ENCODE results near the gene CCL19.
"Not testable (repeated sequence)": the region's sequence is repeated elsewhere in the genome, so short reads cannot be mapped to it uniquely, and the experiment has no call there.

CCL19 gene

DNA sequence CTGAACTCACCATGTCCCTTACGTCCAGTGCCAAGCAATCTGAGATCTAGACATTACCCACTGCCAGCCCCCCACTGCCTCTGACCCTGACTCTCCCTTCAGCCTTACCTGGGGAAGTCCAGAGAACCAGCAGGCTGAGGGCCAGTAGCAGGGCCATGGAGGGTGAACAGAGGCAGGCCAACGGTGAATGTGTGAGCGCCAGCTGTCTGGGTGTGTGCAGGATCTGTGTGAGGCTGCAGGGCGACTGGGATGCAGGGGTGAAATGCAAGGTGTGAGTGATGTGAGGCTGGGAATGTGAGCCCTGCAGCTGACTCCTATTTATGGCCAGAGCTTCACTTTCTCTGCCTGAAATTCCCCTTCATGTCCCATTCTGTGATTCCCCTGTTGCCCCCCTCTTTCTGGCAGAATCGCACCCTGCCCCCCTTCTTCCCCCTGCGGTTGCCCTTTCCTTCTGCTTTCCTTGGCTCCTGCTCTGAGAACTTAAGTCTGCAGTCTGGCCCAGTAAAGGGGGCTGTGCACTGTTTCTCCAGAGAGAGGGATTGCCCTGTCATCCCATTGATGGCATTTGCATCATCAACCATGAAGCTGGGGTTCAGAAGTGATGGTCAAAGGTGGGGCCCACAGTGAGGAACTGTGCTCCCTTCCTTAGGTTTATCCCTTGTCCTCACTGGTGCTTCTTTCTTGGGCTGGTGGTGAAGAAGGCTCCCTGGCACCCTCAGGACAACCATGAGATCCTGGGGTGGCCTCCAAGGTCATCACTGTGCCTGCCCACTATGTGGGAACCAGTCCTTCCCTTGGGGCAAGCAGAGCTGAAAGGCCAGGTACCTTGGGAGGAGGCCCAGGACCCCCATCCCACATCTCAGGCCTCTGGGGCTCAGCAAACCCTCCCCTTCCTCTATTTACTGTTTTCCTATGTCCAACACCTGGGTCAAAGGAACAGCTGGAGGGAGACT is at the start of gene CCL19:
Gene CCL19, minus strand, starts transcription at position 294 of the 953 bp plus-strand sequence. Its CDS starts 137 bp downstream, at position 157.
- no peak for DNase-seq

DNA sequence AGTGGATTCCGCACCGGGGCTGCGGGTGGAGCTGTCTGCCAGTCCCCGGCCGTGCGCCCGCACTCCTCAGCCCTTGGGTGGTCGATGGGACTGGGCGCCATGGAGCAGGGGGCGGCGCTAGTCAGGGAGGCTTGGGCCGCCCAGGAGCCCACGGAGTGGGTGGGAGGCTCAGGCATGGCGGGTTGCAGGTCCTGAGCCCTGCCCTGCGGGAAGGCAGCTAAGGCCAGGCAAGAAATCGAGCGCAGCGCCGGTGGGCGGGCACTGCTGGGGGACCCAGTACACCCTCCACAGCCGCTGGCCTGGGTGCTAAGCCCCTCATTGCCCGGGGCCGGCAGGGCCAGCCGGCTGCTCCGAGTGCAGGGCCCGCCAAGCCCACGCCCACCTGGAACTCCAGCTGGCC is 49.1 kb upstream of the CCL19 start:
- DNase-seq: not testable (repeated sequence)

- no peak for DNase-seq
Measured at GRCh38 chr9:34737677-34738260, 46.7 kb upstream of the CCL19 start.

- no peak for DNase-seq
Measured at GRCh38 chr9:34734720-34735119, 43.6 kb upstream of the CCL19 start.

DNA sequence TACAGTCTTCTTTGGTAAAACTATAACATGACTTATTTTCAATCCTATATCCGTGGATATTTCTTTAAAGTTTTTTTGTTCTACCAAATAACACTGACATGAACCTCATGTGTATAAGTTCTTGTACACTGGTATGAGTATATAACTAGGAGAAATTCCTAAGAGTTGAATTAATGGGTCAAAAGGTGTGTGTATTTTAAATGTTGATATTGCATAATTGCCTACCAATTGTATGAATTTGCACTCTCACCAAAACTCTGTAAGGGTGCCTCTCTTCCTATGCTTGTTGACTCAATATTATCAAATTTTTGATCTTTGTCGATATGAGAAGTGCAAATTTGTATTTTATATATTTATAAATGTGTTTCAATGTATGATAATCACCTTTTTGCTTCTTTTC is 41.8 kb upstream of the CCL19 start:
- DNase-seq: no peak

DNA sequence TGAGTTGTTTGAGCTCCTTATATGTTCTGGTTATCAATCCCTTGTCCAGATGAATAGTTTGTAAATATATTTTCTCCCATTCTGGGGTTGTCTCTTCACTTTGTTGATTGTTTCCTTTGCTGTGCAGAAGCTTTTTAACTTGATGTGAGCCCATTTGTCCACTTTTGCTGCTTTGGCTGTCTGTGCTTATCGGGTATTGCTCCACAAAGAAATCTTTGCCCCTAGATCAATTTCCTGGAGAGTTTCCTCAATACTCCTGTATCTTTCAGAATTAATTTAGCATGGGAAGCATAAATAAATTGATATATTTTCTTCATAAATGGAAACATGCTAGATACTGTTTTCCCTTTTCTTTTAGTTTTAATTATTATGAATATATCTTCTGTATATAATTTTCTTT is 41.4 kb upstream of the CCL19 start:
- DNase-seq: no peak

GRCh38 chr9:34723141-34723540 is 32.1 kb upstream of the CCL19 start:
- no peak for DNase-seq

GRCh38 chr9:34719769-34720025 is 28.6 kb upstream of the CCL19 start:
- DNase-seq: not testable (repeated sequence)

- DNase-seq: no peak
Measured at GRCh38 chr9:34719021-34719768, 28.1 kb upstream of the CCL19 start.

DNA sequence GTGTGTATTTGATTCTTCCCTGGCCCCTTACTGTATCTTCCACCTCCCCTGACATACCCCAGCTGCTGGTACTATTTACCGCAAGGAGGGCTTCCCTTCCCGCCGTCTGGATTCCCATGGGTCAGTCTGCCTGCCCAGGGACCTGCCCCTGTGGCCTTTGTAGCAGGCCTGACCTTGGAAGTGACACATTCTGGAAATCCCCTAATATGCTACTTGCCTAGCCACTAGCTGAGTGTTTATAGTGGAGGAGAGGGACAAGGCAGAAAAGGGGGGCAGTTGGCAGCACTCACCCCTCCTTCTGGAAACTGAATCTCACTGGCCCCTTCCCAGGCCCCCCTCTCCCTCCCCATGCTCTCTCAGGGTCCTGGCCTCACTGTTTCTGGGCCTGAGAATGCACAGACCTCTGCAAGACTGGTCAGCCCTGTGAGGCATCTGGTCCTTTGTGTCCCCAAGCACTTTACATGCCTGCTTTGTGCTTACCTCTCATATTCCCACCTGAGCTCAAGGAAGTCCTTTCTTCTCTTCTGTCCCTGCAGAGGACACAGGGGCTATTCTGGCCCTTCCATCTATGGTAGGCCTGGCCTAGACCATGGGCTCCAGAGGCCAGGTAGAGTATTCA is 27.0 kb upstream of the CCL19 start:
- no peak for DNase-seq

- no peak for DNase-seq
Measured at GRCh38 chr9:34716711-34717110, 25.6 kb upstream of the CCL19 start.

GRCh38 chr9:34715639-34716215 is 24.7 kb upstream of the CCL19 start:
- no peak for DNase-seq

- no peak for DNase-seq
Measured at GRCh38 chr9:34714007-34714406, 22.9 kb upstream of the CCL19 start.

DNA sequence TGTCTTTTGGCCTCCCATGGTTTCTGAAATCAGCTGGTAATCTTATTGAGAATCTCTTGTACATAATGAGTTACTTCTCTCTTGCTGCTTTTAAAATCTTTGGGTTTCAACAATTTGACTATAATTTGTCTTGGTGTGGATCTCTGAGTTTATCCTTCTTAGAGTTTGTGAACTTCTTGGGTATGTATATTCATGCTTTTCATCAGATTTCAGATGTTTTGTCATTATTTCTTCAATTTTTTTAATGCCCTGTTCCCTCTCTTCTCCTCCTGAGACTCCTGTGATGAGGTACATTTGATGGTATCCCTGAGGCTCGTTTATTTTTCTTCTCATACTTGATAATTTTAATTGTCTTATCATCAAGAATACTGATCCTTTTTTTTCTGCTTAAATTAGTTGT is 21.1 kb upstream of the CCL19 start:
- DNase-seq: no peak

- DNase-seq: no peak
Measured at GRCh38 chr9:34710023-34710422, 18.9 kb upstream of the CCL19 start, which contains the start of gene CCL21. TSS of gene CCL21 (minus strand) at chr9:34710136. CDS start at chr9:34710066, 70 bp downstream.

DNA sequence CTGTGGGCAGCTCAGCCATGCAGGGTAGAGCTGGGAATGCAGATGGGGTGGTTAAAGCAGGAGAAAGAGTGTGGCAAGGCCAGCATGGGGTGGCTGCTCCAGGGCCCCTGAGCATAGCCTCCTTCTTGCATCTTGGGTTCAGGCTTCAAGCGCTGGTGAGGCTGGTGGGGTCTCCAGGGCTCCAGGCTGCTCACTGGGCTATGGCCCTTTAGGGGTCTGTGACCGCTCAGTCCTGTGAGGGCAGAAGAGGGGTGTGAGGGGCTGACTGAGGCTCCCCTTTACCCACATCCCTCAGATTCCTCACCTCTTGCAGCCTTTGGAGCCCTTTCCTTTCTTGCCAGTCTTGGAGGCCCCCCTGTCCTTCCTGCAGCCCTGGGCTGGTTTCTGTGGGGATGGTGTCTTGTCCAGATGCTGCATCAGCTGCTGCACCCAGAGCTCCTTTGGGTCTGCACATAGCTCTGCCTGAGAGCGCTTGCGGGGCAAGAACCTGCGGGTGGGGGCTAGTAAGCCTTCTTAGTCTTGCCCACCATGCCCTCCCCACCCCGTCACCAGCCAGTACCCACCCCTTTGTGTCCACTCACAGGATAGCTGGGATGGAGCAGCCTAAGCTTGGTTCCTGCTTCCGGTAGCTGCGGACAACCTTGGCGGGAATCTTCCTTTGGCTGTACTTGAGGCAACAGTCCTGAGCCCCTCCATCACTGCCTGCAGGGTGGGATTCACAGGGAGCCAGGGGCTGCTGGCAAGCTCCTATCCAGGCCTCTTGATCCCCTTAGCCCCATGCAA is 18.3 kb upstream of the CCL19 start:
- DNase-seq: no peak

DNA sequence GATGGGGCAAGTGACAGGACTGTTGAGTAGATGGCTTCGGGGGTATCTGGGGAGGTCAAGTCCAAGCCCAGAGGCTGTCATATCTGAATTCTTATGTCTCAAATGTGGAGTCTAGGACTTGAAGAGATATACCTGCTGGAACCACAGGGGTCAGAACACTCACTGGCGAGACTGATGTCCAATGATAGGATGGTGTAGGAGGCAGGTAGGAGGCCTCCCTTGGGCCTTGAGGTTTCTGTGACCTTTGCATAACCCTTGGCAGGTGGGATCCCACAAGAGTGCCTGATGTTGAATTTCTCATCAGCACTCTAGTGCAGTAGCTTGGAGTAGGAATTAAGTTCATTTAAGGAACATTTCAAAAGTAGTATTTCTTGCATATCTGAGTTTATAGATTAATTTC is 16.1 kb upstream of the CCL19 start:
- DNase-seq: no peak

GRCh38 chr9:34701769-34702736 is 11.0 kb upstream of the CCL19 start:
- DNase-seq: peak; percentile 87

DNA sequence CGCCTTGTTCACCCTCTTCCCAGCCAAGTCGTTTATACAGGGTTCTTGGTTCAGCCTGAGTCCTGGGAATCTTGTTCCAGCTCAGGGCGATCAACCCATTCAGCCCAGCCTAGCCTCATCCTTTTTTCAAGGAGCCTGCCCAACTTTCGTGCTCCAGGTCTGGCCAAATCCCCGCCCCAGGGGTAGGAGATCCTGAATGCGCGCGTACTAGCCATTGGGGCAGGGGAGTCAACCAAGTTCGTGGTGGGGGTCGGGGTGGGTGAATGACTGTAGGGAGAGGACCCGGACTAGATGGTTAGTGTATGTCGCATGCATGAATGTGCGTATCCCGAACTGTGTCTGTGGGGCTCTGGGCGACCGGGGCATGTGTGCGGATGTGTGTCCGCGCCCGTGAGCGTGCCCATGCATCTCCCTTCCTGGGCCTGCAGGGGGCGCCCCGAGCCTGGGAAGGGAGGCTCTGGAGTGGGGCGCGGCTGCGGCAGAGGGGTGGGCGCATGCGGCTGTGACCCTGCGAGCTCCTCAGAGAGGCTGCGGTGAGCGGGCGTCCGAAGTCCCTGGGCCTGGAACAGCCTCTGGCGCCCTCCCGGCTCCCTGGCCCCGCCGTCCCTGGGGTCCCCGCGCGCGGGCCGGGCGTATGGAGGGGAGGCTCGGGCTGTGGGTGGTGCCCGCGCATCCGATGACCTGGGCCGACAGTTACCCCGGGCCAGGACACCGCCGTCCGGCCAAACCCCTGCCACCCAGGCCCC is 10.1 kb upstream of the CCL19 start:
- peak; percentile 65 for DNase-seq

DNA sequence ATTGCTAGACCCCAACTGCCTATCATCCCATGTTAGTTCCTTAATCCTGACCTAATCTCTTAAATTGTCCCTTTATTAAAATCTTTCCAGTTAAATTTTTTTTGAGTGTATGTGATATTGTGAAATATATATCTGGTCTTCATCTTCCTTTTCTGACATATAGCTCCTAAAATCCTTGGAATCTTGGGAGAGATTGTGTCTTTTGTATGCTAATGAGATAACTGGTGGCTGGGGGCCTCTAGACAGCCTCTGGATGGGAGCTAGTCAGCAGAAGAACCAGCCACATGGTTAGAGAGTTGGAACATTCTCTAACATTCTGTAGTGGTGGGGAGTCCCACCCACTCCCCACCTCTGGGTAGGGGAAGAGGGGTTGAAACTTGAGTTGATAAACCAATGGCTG is 3.7 kb upstream of the CCL19 start:
- no peak for DNase-seq

Measured in midbrain (tissue), 1 donor.